ENCODE results near the gene OR11H7.
"Not testable (repeated sequence)": the region's sequence is repeated elsewhere in the genome, so short reads cannot be mapped to it uniquely, and the experiment has no call there.

Gene OR11H7

DNA sequence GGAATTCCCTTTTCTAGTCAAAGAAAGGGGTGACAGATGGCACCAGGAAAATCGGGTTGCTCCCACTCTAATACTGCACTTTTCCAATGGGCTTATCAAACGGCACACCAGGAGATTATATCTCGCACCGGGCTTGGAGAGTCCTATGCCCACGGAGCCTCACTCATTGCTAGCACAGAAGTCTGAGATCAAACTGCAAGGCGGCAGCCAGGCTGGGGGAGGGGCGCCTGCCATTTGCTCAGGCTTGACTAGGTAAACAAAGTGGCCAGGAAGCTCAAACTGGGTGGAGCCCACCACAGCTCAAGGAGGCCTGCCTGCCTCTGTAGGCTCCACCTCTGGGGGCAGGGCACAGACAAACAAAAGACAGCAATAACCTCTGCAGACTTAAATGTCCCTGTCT lies 51.5 kb downstream of the OR11H7 start:
- DNase-seq, result not testable (repeated sequence)
